B cell (primary cell): ENCODE data around the gene EMC6.

ENCODE experiments used
- EZH2 ChIP-seq: IDR thresholded peaks from 2 replicates; pipeline ENCODE4 v1.6.1; 2012; ENCODE audit warnings: borderline replicate concordance, low read depth, mild to moderate bottlenecking, moderate library complexity, low read length; ENCODE audit not compliant: insufficient read depth, poor library complexity, severe bottlenecking
- TF ChIP-seq, protein P1 (sequence below): fragments of 200-600 bp; IDR thresholded peaks from one replicate; pipeline ENCODE4 v1.8.0; 2022; ENCODE audit warnings: antibody characterized with exemption, mild to moderate bottlenecking

GRCh38 chr17:3668279-3669084, at the start of gene EMC6, which contains the start of gene TAX1BP3:
- TF ChIP-seq, protein P1, sequence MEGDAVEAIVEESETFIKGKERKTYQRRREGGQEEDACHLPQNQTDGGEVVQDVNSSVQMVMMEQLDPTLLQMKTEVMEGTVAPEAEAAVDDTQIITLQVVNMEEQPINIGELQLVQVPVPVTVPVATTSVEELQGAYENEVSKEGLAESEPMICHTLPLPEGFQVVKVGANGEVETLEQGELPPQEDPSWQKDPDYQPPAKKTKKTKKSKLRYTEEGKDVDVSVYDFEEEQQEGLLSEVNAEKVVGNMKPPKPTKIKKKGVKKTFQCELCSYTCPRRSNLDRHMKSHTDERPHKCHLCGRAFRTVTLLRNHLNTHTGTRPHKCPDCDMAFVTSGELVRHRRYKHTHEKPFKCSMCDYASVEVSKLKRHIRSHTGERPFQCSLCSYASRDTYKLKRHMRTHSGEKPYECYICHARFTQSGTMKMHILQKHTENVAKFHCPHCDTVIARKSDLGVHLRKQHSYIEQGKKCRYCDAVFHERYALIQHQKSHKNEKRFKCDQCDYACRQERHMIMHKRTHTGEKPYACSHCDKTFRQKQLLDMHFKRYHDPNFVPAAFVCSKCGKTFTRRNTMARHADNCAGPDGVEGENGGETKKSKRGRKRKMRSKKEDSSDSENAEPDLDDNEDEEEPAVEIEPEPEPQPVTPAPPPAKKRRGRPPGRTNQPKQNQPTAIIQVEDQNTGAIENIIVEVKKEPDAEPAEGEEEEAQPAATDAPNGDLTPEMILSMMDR, result no peak
- TF ChIP-seq EZH2, result no peak
